Fibroblast of skin of right biceps (primary cell): ENCODE data around the gene NRAS.

Source experiments
- DNase-seq: peaks from one replicate; pipeline ENCODE4 v3.0.0-alpha.2; 2013

Gene NRAS

GRCh38 chr1:114671939-114672275 is 44.7 kb downstream of the NRAS start:
- DNase-seq = no peak

DNA sequence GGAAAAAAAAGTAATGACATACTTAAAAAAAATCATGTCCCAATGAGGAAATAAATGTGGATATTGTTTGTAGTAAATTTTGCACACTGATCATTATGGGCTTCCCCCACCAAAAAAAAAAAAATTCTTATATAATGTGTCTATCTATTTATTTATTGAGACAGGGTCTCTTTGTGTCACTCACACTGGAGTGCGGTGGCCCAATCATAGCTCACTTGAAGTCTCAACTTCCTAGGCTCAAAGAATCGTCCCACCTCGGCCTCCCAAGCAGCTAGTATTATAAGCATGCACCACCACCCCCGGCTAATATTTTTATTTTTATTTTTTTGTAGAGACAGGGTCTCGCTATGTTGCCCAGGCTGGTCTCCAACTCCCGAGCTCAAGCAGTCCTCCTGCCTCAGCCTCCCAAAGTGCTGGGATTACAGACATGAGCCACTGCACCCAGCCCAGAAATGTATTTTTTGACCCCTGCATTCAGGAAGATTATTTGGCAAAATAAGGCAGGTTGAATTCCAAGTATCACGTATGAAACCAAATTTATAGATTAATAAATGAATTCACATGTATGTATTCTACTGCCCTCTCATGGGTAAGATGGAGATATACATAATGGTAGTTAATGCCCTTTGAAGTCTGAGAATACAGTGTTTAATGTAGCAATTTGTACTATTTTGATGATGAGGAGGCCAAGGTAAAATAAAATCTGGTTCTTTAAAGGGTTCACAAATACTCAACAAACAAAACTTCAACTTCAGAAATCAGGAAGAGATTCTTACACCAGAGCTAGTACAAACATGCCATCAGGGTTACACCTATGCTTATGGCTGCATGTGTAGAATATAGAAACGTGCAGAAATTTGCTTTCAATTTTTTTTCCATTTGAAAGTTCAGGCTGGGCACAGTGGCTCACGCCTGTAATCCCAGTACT is 45.3 kb downstream of the NRAS start:
- peak; percentile 11 for DNase-seq

DNA sequence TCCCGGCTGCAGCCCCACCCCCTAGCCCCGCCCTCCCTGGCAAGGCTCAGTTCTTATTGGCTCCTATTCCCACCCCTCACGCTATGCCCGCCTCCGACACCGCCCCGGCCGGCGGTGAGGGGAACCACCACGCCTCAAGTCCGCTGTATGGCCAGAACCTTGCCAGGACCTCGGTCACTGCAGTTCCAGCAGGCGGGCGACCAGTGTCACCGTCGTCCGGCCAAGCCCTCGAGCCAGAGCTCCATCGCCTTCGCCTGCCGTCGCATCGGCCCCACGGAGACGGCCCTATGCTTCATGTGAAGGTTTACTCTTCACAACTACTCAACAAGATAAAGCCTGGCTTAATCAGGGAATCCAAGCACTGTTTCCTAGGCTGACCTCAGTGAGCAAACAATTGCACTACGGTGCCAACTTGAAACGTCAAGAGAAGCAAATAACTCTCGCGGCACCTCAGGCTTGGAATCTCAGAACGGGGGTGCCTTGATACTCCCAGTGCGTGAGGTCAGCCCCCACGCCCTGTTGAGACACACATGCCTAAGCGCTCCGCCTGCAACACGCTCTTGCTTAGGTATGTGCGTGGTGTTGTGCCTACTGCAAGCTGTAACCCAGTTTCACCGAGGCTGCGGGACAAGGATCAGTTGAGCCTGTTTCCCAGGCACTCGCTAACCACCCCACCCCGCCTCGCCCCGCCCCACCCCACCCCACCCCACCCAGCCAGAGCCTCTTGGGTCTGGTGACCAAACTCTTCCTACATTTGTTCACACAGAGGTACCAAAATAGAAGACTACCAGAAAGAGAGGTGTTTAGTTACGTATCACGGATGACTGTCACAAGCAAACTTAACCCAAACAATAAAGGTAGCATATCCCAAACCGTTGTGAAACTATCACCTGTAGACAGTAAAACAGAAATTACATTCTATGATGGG is 46.2 kb downstream of the NRAS start:
- DNase-seq = peak; percentile 83

- DNase-seq = no peak
These were observed 46.9 kb downstream of the NRAS start, which contains the start of gene DENND2C for GRCh38 chr1:114669562-114670082. Gene DENND2C, minus strand, starts transcription at chr1:114670049. Its CDS starts 44,065 bp downstream, at chr1:114625984.

DNA sequence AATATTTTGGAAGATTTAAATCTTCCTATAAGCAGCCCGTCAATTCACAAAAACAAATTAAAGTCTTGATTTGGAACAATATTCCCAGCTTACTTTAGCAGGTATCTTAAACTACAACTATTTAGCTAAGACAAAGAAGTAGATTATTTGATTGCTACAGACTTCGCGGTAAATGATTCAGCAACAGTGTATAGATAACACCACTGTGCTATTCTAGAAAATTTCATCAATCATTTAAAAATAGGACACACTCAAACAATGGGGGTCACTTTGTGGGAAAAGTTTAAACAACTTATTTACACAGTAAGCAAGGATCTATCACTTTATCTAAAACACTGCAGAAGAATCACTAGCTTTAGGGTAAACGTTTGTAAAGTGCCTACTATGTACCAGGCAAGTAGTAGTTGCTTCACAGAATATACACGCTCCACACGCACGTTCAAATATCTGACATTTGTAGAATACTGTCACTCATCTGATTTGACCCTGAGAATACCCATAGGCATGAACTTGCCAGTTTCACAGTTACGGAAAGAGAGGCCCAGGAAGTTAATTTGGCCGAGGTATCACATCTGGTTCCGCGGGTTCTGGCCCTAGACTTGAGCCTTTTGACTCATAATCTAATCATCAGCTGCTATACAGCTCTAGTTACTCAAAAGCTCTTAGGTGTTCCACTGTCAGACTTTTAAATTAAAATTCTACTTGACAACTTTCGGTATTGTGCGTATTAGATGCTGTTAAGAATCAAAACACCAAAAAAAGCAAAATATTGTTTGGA is 47.6 kb downstream of the NRAS start:
- DNase-seq = peak; percentile 18

- DNase-seq = no peak
These were observed 48.2 kb downstream of the NRAS start for GRCh38 chr1:114668373-114668772.

- no peak for DNase-seq
These were observed 49.6 kb downstream of the NRAS start for GRCh38 chr1:114666954-114667353.

- no peak for DNase-seq
These were observed 56.3 kb downstream of the NRAS start for GRCh38 chr1:114660238-114660637.
